Testis (tissue), 2 donors: ENCODE data around the gene RBM45.

ENCODE experiments used
- CTCF ChIP-seq, 3 experiments: fragments of 450-650 bp in 2 of 3; fragments of 200-600 bp in 1 of 3; sonication (generic) in 1 of 3; IDR thresholded peaks; one replicate each; pipeline ENCODE4 v1.5.1; 2016 to 2019; ENCODE audit warnings: antibody characterized with exemption in 3 of 3, mild to moderate bottlenecking in 2 of 3, moderate library complexity in 1 of 3
- POLR2A ChIP-seq: fragments of 450-650 bp; IDR thresholded peaks from one replicate; pipeline ENCODE4 v1.6.1; 2017; ENCODE audit warnings: antibody characterized with exemption, mild to moderate bottlenecking, moderate library complexity

GRCh38 chr2:178105566-178105965 is 6.7 kb upstream of the RBM45 start:
- TF ChIP-seq CTCF (IDR thresholded peaks at IDR 0.05): no peak
- no peak for TF ChIP-seq POLR2A
